ENCODE measurements around the gene CELA3A. TPM values are rescaled to one million over a fixed set of nuclear protein-coding genes. Genes with fewer than 3 reads are reported as not detected.

CELA3A gene
- total and polyA plus RNA-seq, 2 of the 13 experiments (the other 11 are each of a cell fraction or from before 2014, with no cell fraction given): 0.09 TPM; not detected in 1

- peak; percentile 38; the same call in 1 of the 2 replicates for TF ChIP-seq RCOR2 (CRISPR knock-in tag; IDR thresholded peaks at IDR 0.05)
- no peak for TF ChIP-seq NFE2 (CRISPR knock-in tag; IDR thresholded peaks at IDR 0.05)
- TF ChIP-seq SP5 (CRISPR knock-in tag; IDR thresholded peaks at IDR 0.05; ENCODE audit: borderline replicate concordance, low read depth): no peak
- no peak for TF ChIP-seq MAFF (IDR thresholded peaks at IDR 0.05; ENCODE audit: low read depth, low read length)
- TF ChIP-seq FOXP4 (CRISPR knock-in tag; IDR thresholded peaks at IDR 0.05): no peak
- no peak for TF ChIP-seq MLLT10 (CRISPR knock-in tag; IDR thresholded peaks at IDR 0.05)
- TF ChIP-seq DZIP1 (CRISPR knock-in tag; IDR thresholded peaks at IDR 0.05): 0 out of 2 replicates have a peak, but pooled peaks have one; percentile 26
- no peak for TF ChIP-seq ZNF569 (CRISPR knock-in tag; IDR thresholded peaks at IDR 0.05; ENCODE audit: borderline replicate concordance)
- TF ChIP-seq ZNF543 (CRISPR knock-in tag; IDR thresholded peaks at IDR 0.05): no peak
- no peak for TF ChIP-seq KAT8 (CRISPR knock-in tag; IDR thresholded peaks at IDR 0.05)
- peak; percentile 72; the same call in 1 of the 2 replicates for TF ChIP-seq CHD4 (IDR thresholded peaks at IDR 0.05; ENCODE audit: borderline replicate concordance, low read length)
- no peak for TF ChIP-seq KMT2B (CRISPR knock-in tag; IDR thresholded peaks at IDR 0.05)
- no peak for TF ChIP-seq HCFC1 (IDR thresholded peaks at IDR 0.05; ENCODE audit: low read depth, low read length)
- TF ChIP-seq ZNF879 (CRISPR knock-in tag; IDR thresholded peaks at IDR 0.05): no peak
- no peak for TF ChIP-seq ZNF274 (CRISPR knock-in tag; IDR thresholded peaks at IDR 0.05)
- no peak for TF ChIP-seq NFYB (CRISPR knock-in tag; IDR thresholded peaks at IDR 0.05)
- TF ChIP-seq FLYWCH1 (CRISPR knock-in tag; IDR thresholded peaks at IDR 0.05): no peak
- no peak for TF ChIP-seq HINFP (CRISPR knock-in tag; IDR thresholded peaks at IDR 0.05; ENCODE audit: low read depth)
- TF ChIP-seq RFXAP (CRISPR knock-in tag; IDR thresholded peaks at IDR 0.05; ENCODE audit: borderline replicate concordance): no peak
- no peak for TF ChIP-seq NCOA5 (CRISPR knock-in tag; IDR thresholded peaks at IDR 0.05)
- TF ChIP-seq HIC2 (CRISPR knock-in tag; IDR thresholded peaks at IDR 0.05; ENCODE audit: low read depth): no peak
- no peak for TF ChIP-seq ZFAT (CRISPR knock-in tag; conservative IDR thresholded peaks at IDR 0.05)
- TF ChIP-seq ATM (IDR thresholded peaks at IDR 0.05; ENCODE audit: borderline replicate concordance): no peak
- no peak for TF ChIP-seq SRF (IDR thresholded peaks at IDR 0.05; ENCODE audit: low read depth, low read length)
Observed at GRCh38 chr1:22024485-22025367, 23.3 kb downstream of the CELA3A start (continued).
